Mesothelial cell of epicardium (in vitro differentiated cells): ENCODE results near the gene EPS8L3. TPM values are rescaled to one million over a fixed set of nuclear protein-coding genes. Genes with fewer than 3 reads are reported as not detected.

Source experiments
- DNase-seq, 2 experiments: peaks; one replicate each; pipeline ENCODE4 v3.0.0; 2021; ENCODE audit warnings: low spot score in 2 of 2; ENCODE audit not compliant: unreplicated experiment in 2 of 2
- H3K27ac Mint-ChIP-seq: 2 replicates; pipeline ENCODE4 v1.8.0; 2021; ENCODE audit warnings: mixed read lengths
- H3K27me3 Mint-ChIP-seq: 2 replicates; pipeline ENCODE4 v1.8.0; 2021; ENCODE audit warnings: low read depth, mixed read lengths
- H3K36me3 Mint-ChIP-seq: 2 replicates; pipeline ENCODE4 v1.8.0; 2021; ENCODE audit warnings: mixed read lengths
- H3K4me1 Mint-ChIP-seq: 2 replicates; pipeline ENCODE4 v1.8.0; 2021; ENCODE audit warnings: mixed read lengths
- H3K4me3 Mint-ChIP-seq: 2 replicates; pipeline ENCODE4 v1.8.0; 2021; ENCODE audit warnings: mild to moderate bottlenecking, moderate library complexity, mixed read lengths
- H3K9me3 Mint-ChIP-seq: 2 replicates; pipeline ENCODE4 v1.8.0; 2021; ENCODE audit warnings: mixed read lengths
- total RNA-seq: library from RNA; stranded (reverse); gene quantifications from 3 replicates; pipeline ENCODE4 v1.2.1, GENCODE V29; 2021
- TF ChIP-seq, protein P1 (sequence below): fragments of 200-600 bp; sonication (generic); IDR thresholded peaks from one replicate; pipeline ENCODE4 v1.5.0; 2021; ENCODE audit warnings: antibody characterized with exemption; ENCODE audit not compliant: unreplicated experiment

EPS8L3 gene
- total RNA-seq, 1 donor from 2014 or later, result 0.13 TPM

DNA sequence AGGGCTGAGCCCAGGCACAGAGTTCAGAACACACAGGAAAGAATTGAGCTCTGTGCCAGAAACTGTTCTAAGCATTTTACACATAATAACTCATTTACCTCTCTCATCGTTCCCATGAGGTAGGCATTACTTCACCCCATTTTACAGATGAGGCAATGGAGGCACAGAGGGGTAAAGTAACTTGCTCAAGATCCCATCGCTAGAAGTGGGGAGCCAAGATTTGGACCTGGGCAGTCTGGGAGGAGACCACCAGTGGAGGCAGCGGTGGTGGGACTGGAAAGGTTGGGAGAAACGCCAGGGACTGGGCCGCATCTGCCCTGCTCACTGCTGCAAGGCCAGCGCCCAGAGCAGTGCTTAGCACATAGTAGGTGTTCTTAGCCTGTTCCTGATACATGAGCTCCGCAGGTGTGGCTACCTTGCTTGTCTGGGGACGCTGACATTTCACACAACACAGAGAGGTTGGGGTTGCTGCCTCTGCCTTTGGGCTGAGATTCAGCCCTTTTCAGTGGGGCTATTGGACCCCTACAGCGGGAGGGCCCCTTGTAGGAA is 27.8 kb upstream of the EPS8L3 start:
- H3K27ac Mint-ChIP-seq, result peak overlapping the region; percentile 95
- DNase-seq, result no peak
- no peaks in the 10 kb centered on the region for H3K9me3 Mint-ChIP-seq
- no peaks in the 10 kb centered on the region for H3K36me3 Mint-ChIP-seq
- H3K27me3 Mint-ChIP-seq, result no peaks in the 10 kb centered on the region
- H3K4me1 Mint-ChIP-seq, result peaks cover 76% of the 10 kb centered on the region
- TF ChIP-seq, protein P1, sequence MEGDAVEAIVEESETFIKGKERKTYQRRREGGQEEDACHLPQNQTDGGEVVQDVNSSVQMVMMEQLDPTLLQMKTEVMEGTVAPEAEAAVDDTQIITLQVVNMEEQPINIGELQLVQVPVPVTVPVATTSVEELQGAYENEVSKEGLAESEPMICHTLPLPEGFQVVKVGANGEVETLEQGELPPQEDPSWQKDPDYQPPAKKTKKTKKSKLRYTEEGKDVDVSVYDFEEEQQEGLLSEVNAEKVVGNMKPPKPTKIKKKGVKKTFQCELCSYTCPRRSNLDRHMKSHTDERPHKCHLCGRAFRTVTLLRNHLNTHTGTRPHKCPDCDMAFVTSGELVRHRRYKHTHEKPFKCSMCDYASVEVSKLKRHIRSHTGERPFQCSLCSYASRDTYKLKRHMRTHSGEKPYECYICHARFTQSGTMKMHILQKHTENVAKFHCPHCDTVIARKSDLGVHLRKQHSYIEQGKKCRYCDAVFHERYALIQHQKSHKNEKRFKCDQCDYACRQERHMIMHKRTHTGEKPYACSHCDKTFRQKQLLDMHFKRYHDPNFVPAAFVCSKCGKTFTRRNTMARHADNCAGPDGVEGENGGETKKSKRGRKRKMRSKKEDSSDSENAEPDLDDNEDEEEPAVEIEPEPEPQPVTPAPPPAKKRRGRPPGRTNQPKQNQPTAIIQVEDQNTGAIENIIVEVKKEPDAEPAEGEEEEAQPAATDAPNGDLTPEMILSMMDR, result no peak
- H3K4me3 Mint-ChIP-seq, result no peak overlapping the region

DNA sequence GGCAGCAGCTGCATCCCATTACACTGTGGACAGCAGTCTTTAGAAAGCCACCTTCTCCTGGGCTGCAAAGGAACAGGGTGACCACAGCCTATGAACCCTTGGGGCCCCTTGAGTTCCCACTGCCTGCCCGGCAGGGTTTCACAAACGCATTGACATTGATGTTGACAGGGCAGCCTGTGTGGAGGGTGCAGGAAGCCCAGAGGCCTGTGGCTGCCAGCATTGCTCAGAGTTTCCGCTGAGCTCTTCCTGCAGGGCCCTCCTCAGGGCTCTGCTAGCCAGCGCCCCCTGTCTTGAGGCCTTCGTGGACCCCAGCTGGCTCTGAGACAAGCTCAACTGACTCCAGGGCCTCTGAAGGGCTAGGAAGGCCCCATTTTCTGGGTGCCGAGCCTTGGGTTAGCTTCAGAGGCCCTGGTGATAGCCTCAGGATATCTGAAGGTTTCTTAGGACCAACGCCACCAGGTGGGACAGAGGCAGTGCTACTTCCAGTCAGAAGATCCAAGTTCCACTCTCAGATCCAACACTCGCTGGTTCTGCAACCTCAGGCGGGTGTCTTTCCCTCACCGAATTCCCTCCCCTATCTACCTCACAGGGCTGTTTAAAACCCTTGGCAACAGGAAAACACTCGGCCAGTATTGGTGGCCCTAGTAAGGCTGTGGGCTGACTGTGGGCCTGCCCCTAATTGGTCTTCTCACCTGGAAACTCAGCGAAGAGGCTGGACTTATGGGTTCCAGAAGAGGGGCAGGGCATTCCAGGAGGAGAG is 27.2 kb upstream of the EPS8L3 start:
- H3K4me3 Mint-ChIP-seq, result no peak overlapping the region
- H3K36me3 Mint-ChIP-seq, result no peaks in the 10 kb centered on the region
- no peaks in the 10 kb centered on the region for H3K27me3 Mint-ChIP-seq
- no peak for DNase-seq
- H3K27ac Mint-ChIP-seq, result peak overlapping the region; percentile 95
- TF ChIP-seq, protein P1, result no peak
- no peaks in the 10 kb centered on the region for H3K9me3 Mint-ChIP-seq
- peaks cover 82% of the 10 kb centered on the region for H3K4me1 Mint-ChIP-seq

DNA sequence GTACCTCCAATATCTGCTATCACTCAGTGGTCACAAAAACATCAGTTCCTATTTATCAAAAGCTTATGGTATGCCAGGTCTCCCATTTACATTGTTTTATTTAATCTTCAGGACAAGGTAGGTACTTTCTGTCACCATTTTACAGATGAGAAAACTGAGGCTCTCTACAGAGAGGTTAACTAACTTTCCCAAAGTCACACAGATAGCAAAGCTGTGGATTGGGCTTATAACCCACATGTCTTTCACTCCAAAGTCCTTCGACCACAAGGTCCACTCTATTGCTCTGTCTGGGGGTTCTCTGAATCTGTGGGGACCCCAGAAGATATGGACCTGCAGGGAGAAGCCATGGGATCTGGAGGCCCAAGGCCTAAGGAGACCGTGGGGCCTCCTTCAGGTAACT is 26.6 kb upstream of the EPS8L3 start:
- Mint-ChIP-seq H3K36me3 (no peaks in the 10 kb centered on the region), H3K27ac (peak overlapping the region; percentile 71), H3K4me3 (no peak overlapping the region), H3K27me3 (no peaks in the 10 kb centered on the region), H3K9me3 (no peaks in the 10 kb centered on the region), H3K4me1 (peaks cover 88% of the 10 kb centered on the region)
- TF ChIP-seq, protein P1, result no peak
- no peak for DNase-seq

DNA sequence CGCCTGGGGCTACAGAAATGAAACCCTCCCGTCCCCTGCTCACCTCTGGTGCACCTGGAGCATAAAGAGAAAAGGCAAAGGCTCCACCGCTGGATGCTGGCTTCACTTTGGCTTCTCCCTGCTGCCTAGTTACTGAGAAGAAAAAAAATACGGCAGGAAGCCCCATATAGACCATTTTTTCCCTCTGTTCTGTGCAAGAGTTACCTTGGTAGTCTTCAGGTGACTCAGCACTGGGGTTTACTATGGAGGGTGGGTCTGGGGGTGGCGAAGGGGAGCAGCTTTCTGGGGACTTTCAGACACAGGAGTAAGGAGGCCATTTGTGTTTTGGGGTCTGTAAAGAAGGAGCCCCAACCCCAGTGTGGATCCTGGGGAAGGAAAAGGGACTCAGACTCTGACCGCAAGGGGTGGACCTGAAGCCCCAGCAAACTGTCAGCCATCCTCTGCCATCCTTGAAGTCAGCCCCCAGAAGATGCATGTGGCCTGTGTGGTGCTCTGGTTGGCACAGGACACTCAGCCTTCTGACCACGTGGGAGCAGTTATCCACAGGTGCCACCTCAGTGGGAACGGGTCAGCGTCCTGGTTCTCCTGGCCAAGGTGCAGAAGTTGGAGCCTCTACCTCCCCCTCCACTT is 25.9 kb upstream of the EPS8L3 start:
- Mint-ChIP-seq H3K4me1 (peaks cover 92% of the 10 kb centered on the region), H3K27me3 (no peaks in the 10 kb centered on the region), H3K9me3 (no peaks in the 10 kb centered on the region), H3K4me3 (no peak overlapping the region), H3K36me3 (no peaks in the 10 kb centered on the region), H3K27ac (peak overlapping the region; percentile 71)
- DNase-seq, result no peak
- TF ChIP-seq, protein P1, result no peak

DNA sequence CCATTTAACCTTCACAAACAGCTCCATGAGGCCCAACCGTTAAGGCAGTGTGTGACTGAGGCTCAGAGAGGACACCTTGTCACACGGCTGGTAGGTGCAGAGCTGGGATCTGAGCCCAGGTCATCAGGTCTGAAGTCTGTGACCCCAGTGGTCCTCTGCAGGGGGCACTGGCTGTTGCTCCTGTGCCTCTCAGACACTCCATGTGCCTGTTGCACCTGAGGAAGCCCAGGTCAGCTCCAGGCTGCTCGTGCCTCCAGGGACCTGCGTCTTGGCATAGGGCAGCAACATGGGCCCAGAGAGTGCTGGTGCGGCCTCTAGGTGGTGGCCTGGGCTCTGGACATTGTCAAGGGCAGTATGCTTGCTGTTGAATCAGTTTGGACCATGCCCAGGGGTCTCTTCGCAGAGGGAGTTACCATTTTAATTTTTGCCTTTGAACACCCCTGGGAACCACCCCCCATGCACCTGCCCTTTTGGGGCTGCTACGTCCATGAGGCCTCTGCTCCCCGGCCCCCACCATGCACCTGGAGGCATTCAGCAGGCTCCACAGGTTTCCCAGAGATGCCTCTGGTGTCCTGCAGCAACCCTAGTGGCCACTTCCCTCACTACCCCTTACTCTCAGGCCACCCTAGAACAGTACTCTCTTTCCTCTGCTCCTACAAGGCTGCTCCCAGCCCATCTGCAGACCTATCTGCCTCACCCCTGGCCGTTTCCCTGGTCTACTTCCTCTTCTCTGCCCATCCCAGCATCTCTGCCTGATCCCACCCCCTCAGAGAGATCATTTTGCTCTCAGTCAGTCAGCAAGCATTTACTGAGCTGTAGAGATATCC is 25.2 kb upstream of the EPS8L3 start:
- TF ChIP-seq, protein P1, result peak; percentile 45
- H3K4me1 Mint-ChIP-seq, result peaks cover 91% of the 10 kb centered on the region
- peak in 1 of 2 experiments; percentile 12 for DNase-seq
- no peaks in the 10 kb centered on the region for H3K27me3 Mint-ChIP-seq
- no peak overlapping the region for H3K4me3 Mint-ChIP-seq
- H3K36me3 Mint-ChIP-seq, result no peaks in the 10 kb centered on the region
- no peaks in the 10 kb centered on the region for H3K9me3 Mint-ChIP-seq
- H3K27ac Mint-ChIP-seq, result peak overlapping the region; percentile 35
